HEK293 (cell line): ENCODE measurements around the gene TRIM29.

ENCODE experiments used
- CTCF ChIA-PET: fragments of 350-600 bp; formaldehyde crosslinking; extraction: SDS; loops from one replicate; lab custom pipeline; 2021; ENCODE audit warnings: antibody characterized with exemption; lab: Yijun Ruan, JAX
- POLR2A ChIA-PET: fragments of 300-600 bp; formaldehyde crosslinking; extraction: SDS; loops from one replicate; lab custom pipeline; 2020; ENCODE audit warnings: antibody characterized with exemption, inconsistent platforms; lab: Yijun Ruan, JAX
- H3K27ac ChIP-seq: fragments of 200-500 bp; sonication (Bioruptor generic); 2 replicates; pipeline ENCODE4 v1.5.1; 2014; ENCODE audit warnings: low read depth, low read length, control low read depth, inconsistent platforms; ENCODE audit errors: extremely low read depth
- H3K36me3 ChIP-seq, 2 experiments: fragments of 200-500 bp in 1 of 2; sonication (Bioruptor generic) in 1 of 2; 1 replicate in 1 of 2; 2 replicates in 1 of 2; pipeline ENCODE4 v1.5.1; 2014 to 2017; ENCODE audit warnings: inconsistent platforms in 2 of 2, low read length in 2 of 2; ENCODE audit not compliant: control insufficient read depth in 2 of 2, insufficient read depth in 1 of 2
- H3K4me1 ChIP-seq: fragments of 200-500 bp; sonication (Bioruptor generic); 2 replicates; pipeline ENCODE4 v1.5.1; 2014; ENCODE audit warnings: mild to moderate bottlenecking, low read length, inconsistent platforms; ENCODE audit not compliant: control insufficient read depth, insufficient read depth
- H3K4me3 ChIP-seq: 2 replicates; pipeline ENCODE4 v1.5.1; 2011; ENCODE audit warnings: low read depth, mild to moderate bottlenecking, control low read depth, low read length, moderate library complexity
- H3K9me3 ChIP-seq: fragments of 200-500 bp; sonication (Bioruptor generic); 2 replicates; pipeline ENCODE4 v1.5.1; 2014; ENCODE audit warnings: low read depth, low read length, inconsistent platforms; ENCODE audit not compliant: control insufficient read depth, insufficient read depth
- BCL11A ChIP-seq: fragments of 450-650 bp; formaldehyde crosslinking; IDR thresholded peaks from 2 replicates; pipeline ENCODE4 v1.5.1; 2016; ENCODE audit warnings: low read depth, missing biosample characterization, missing genetic modification characterization
- KLF10 ChIP-seq: fragments of 450-650 bp; IDR thresholded peaks from 2 replicates; pipeline ENCODE4 v1.5.1; 2018; ENCODE audit warnings: missing biosample characterization, mild to moderate bottlenecking, missing genetic modification characterization
- KLF9 ChIP-seq: fragments of 450-650 bp; formaldehyde crosslinking; IDR thresholded peaks from 2 replicates; pipeline ENCODE4 v1.5.1; 2016; ENCODE audit warnings: missing biosample characterization, missing genetic modification characterization, low read depth
- ZFP41 ChIP-seq: fragments of 450-650 bp; formaldehyde crosslinking; IDR thresholded peaks from 2 replicates; pipeline ENCODE4 v1.5.1; 2016; ENCODE audit warnings: missing biosample characterization, missing genetic modification characterization, borderline replicate concordance
- ZNF132 ChIP-seq: fragments of 450-650 bp; formaldehyde crosslinking; IDR thresholded peaks from 2 replicates; pipeline ENCODE4 v1.5.1; 2017; ENCODE audit warnings: missing biosample characterization, missing genetic modification characterization, borderline replicate concordance
- ZNF2 ChIP-seq: fragments of 450-650 bp; formaldehyde crosslinking; IDR thresholded peaks from 2 replicates; pipeline ENCODE4 v1.5.1; 2016; ENCODE audit warnings: missing biosample characterization, missing genetic modification characterization
- ZNF223 ChIP-seq: fragments of 450-650 bp; formaldehyde crosslinking; IDR thresholded peaks from 2 replicates; pipeline ENCODE4 v1.5.1; 2016; ENCODE audit warnings: missing biosample characterization, missing genetic modification characterization
- ZNF404 ChIP-seq: fragments of 450-650 bp; formaldehyde crosslinking; IDR thresholded peaks from 2 replicates; pipeline ENCODE4 v1.5.1; 2017; ENCODE audit warnings: missing biosample characterization, missing genetic modification characterization
- ZNF514 ChIP-seq: fragments of 450-650 bp; formaldehyde crosslinking; IDR thresholded peaks from 2 replicates; pipeline ENCODE4 v1.5.1; 2016; ENCODE audit warnings: missing biosample characterization, missing genetic modification characterization
- ZNF76 ChIP-seq: fragments of 450-650 bp; formaldehyde crosslinking; IDR thresholded peaks from 2 replicates; pipeline ENCODE4; 2016; ENCODE audit warnings: low read depth, missing biosample characterization, missing genetic modification characterization, borderline replicate concordance
- ZNF776 ChIP-seq: fragments of 450-650 bp; formaldehyde crosslinking; IDR thresholded peaks from 2 replicates; pipeline ENCODE4 v1.5.0; 2017; ENCODE audit warnings: missing biosample characterization, missing genetic modification characterization, borderline replicate concordance
- ZNF785 ChIP-seq: fragments of 450-650 bp; formaldehyde crosslinking; IDR thresholded peaks from 2 replicates; pipeline ENCODE4 v1.5.1; 2016; ENCODE audit warnings: missing biosample characterization, missing genetic modification characterization
- ZSCAN30 ChIP-seq: fragments of 450-650 bp; IDR thresholded peaks from 2 replicates; pipeline ENCODE4 v1.5.1; 2018; ENCODE audit warnings: missing biosample characterization, mild to moderate bottlenecking, missing genetic modification characterization, moderate library complexity
- ZXDB ChIP-seq: fragments of 450-650 bp; formaldehyde crosslinking; IDR thresholded peaks from 2 replicates; pipeline ENCODE4 v1.5.1; 2016; ENCODE audit warnings: missing biosample characterization, missing genetic modification characterization
- TF ChIP-seq, protein P1 (sequence below): fragments of 450-650 bp; formaldehyde crosslinking; IDR thresholded peaks from 2 replicates; pipeline ENCODE4 v1.5.1; 2016; ENCODE audit warnings: missing biosample characterization, missing genetic modification characterization
- TF ChIP-seq, protein P2 (sequence below): IDR thresholded peaks from 2 replicates; pipeline ENCODE4 v1.6.1; 2011; ENCODE audit warnings: mild to moderate bottlenecking, low read depth, low read length, borderline replicate concordance

The TRIM29 gene

GRCh38 chr11:120141113-120141767 is 3.3 kb upstream of the TRIM29 start:
- POLR2A ChIA-PET: no interaction called here
- CTCF ChIA-PET: no interaction called here
- TF ChIP-seq BCL11A (tag by site-specific recombination) (no peak), ZNF514 (tag by site-specific recombination) (no peak), ZSCAN30 (tag by site-specific recombination) (no peak), ZNF132 (no peak), ZXDB (no peak), KLF9 (tag by site-specific recombination) (no peak), ZNF76 (tag by site-specific recombination) (no peak), ZFP41 (tag by site-specific recombination) (no peak), ZNF2 (no peak)
- TF ChIP-seq, all 188 proteins: peak for 0

GRCh38 chr11:120139316-120140069 is 1.6 kb upstream of the TRIM29 start:
- Histone ChIP-seq H3K27ac (no peak overlapping the region), H3K9me3 (no peaks in the 10 kb centered on the region), H3K36me3 (no peaks in the 10 kb centered on the region)
- no peak for TF ChIP-seq ZNF404 (tag by site-specific recombination)
- TF ChIP-seq ZNF776 (tag by site-specific recombination): no peak
- TF ChIP-seq, all 188 proteins: peak for 0
- ChIA-PET POLR2A (no interaction called here), CTCF (no interaction called here)
- no peaks in the 10 kb centered on the region for H3K4me1 ChIP-seq
- H3K4me3 ChIP-seq: no peak overlapping the region

More at GRCh38 chr11:120141113-120141767, 3.3 kb upstream of the TRIM29 start:
- Histone ChIP-seq H3K4me3 (no peak overlapping the region), H3K36me3 (no peaks in the 10 kb centered on the region), H3K9me3 (no peaks in the 10 kb centered on the region), H3K4me1 (no peaks in the 10 kb centered on the region), H3K27ac (no peak overlapping the region)

- H3K4me3 ChIP-seq: no peak overlapping the region
- TF ChIP-seq KLF10 (no peak), ZNF223 (tag by site-specific recombination) (no peak), ZNF785 (no peak)
- TF ChIP-seq, protein P1, sequence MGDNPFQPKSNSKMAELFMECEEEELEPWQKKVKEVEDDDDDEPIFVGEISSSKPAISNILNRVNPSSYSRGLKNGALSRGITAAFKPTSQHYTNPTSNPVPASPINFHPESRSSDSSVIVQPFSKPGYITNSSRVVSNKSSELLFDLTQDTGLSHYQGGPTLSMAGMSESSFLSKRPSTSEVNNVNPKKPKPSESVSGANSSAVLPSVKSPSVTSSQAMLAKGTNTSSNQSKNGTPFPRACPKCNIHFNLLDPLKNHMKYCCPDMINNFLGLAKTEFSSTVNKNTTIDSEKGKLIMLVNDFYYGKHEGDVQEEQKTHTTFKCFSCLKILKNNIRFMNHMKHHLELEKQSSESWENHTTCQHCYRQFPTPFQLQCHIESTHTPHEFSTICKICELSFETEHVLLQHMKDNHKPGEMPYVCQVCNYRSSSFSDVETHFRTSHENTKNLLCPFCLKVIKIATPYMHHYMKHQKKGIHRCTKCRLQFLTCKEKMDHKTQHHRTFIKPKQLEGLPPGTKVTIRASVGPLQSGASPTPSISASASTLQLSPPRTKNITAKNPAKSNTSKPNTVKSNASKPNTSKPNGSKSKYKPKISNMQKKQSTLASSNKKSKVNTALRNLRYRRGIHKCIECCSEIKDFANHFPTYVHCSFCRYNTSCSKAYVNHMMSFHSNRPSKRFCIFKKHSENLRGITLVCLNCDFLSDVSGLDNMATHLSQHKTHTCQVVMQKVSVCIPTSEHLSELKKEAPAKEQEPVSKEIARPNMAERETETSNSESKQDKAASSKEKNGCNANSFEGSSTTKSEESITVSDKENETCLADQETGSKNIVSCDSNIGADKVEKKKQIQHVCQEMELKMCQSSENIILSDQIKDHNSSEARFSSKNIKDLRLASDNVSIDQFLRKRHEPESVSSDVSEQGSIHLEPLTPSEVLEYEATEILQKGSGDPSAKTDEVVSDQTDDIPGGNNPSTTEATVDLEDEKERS (tag by site-specific recombination): no peak
- TF ChIP-seq, protein P2, sequence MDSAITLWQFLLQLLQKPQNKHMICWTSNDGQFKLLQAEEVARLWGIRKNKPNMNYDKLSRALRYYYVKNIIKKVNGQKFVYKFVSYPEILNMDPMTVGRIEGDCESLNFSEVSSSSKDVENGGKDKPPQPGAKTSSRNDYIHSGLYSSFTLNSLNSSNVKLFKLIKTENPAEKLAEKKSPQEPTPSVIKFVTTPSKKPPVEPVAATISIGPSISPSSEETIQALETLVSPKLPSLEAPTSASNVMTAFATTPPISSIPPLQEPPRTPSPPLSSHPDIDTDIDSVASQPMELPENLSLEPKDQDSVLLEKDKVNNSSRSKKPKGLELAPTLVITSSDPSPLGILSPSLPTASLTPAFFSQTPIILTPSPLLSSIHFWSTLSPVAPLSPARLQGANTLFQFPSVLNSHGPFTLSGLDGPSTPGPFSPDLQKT: no peak
- ChIA-PET POLR2A (no interaction called here), CTCF (interaction anchor here (1.1 kb wide), 1 partner anchor 408 kb away, joined by 4 read pairs; the partner anchor contains the start of gene NECTIN1)
- H3K36me3 ChIP-seq: no peaks in the 10 kb centered on the region
- H3K4me1 ChIP-seq: no peaks in the 10 kb centered on the region
- no peaks in the 10 kb centered on the region for H3K9me3 ChIP-seq
- no peak overlapping the region for H3K27ac ChIP-seq
Measured at GRCh38 chr11:120137187-120137610, 714 bp downstream of the TRIM29 start.
